ENCODE data around the gene TRIM3. TPM values are rescaled to one million over a fixed set of nuclear protein-coding genes. Genes with fewer than 3 reads are reported as not detected.

Gene TRIM3
- polyA plus RNA-seq (2012; ENCODE audit: insufficient read length, low read depth), result 40.1 TPM

- TF ChIP-seq FOXP2 (optimal IDR thresholded peaks at IDR 0.05; ENCODE audit: borderline replicate concordance, extremely low read depth, extremely low read length, insufficient read depth), result peak; percentile 9
- TF ChIP-seq SIN3A (IDR thresholded peaks at IDR 0.05; ENCODE audit: borderline replicate concordance, insufficient read depth, low read length), result peak; percentile 73; the same call in 1 of the 2 replicates
- TF ChIP-seq TAF1 (IDR thresholded peaks at IDR 0.05; ENCODE audit: borderline replicate concordance, insufficient read depth, low read length), result peak; percentile 63; the same call in 1 of the 2 replicates
- peak; percentile 94 for TF ChIP-seq POLR2AphosphoS5 (IDR thresholded peaks at IDR 0.05; ENCODE audit: low read depth, low read length)
- TF ChIP-seq REST (IDR thresholded peaks at IDR 0.05; ENCODE audit: insufficient read depth in 1 of 2, low read depth in 2 of 2, low read length in 2 of 2), result no peak
Observed at GRCh38 chr11:6473451-6474412, at the start of gene TRIM3. TRIM3 (minus strand) TSS chr11:6473941; CDS start chr11:6465695, 8,246 bp downstream.

GRCh38 chr11:6523253-6523652, 49.5 kb upstream of the TRIM3 start:
- TF ChIP-seq SIN3A (IDR thresholded peaks at IDR 0.05; ENCODE audit: borderline replicate concordance, insufficient read depth, low read length), result no peak
- TF ChIP-seq REST (IDR thresholded peaks at IDR 0.05; ENCODE audit: insufficient read depth in 1 of 2, low read depth in 2 of 2, low read length in 2 of 2), result no peak
- no peak for TF ChIP-seq TAF1 (IDR thresholded peaks at IDR 0.05; ENCODE audit: borderline replicate concordance, insufficient read depth, low read length)
- TF ChIP-seq FOXP2 (optimal IDR thresholded peaks at IDR 0.05; ENCODE audit: borderline replicate concordance, extremely low read depth, extremely low read length, insufficient read depth), result no peak
- no peak for TF ChIP-seq POLR2AphosphoS5 (IDR thresholded peaks at IDR 0.05; ENCODE audit: low read depth, low read length)

- no peak for TF ChIP-seq POLR2AphosphoS5 (IDR thresholded peaks at IDR 0.05; ENCODE audit: low read depth, low read length)
- no peak for TF ChIP-seq SIN3A (IDR thresholded peaks at IDR 0.05; ENCODE audit: borderline replicate concordance, insufficient read depth, low read length)
- no peak for TF ChIP-seq TAF1 (IDR thresholded peaks at IDR 0.05; ENCODE audit: borderline replicate concordance, insufficient read depth, low read length)
- no peak for TF ChIP-seq FOXP2 (optimal IDR thresholded peaks at IDR 0.05; ENCODE audit: borderline replicate concordance, extremely low read depth, extremely low read length, insufficient read depth)
- no peak for TF ChIP-seq REST (IDR thresholded peaks at IDR 0.05; ENCODE audit: insufficient read depth in 1 of 2, low read depth in 2 of 2, low read length in 2 of 2)
Observed at GRCh38 chr11:6520265-6520664, 46.5 kb upstream of the TRIM3 start.

GRCh38 chr11:6516865-6517264, 43.1 kb upstream of the TRIM3 start:
- TF ChIP-seq TAF1 (IDR thresholded peaks at IDR 0.05; ENCODE audit: borderline replicate concordance, insufficient read depth, low read length) (no peak), FOXP2 (optimal IDR thresholded peaks at IDR 0.05; ENCODE audit: borderline replicate concordance, extremely low read depth, extremely low read length, insufficient read depth) (no peak), SIN3A (IDR thresholded peaks at IDR 0.05; ENCODE audit: borderline replicate concordance, insufficient read depth, low read length) (no peak), POLR2AphosphoS5 (IDR thresholded peaks at IDR 0.05; ENCODE audit: low read depth, low read length) (no peak), REST (IDR thresholded peaks at IDR 0.05; ENCODE audit: insufficient read depth in 1 of 2, low read depth in 2 of 2, low read length in 2 of 2) (no peak)
